GM21381 (cell line): ENCODE data around the gene SEC22C.
"Not testable (repeated sequence)": the region's sequence is repeated elsewhere in the genome, so short reads cannot be mapped to it uniquely, and the experiment has no call there.

ENCODE experiments used
- ATAC-seq: cut with Tn5 transposase; IDR thresholded peaks from one replicate; pipeline ENCODE4 v1.9.1; 2021; ENCODE audit warnings: mild to moderate bottlenecking, moderate library complexity; ENCODE audit not compliant: unreplicated experiment

The SEC22C gene

GRCh38 chr3:42582474-42583070 lies 805 bp upstream of the SEC22C start:
- ATAC-seq, result no peak

DNA sequence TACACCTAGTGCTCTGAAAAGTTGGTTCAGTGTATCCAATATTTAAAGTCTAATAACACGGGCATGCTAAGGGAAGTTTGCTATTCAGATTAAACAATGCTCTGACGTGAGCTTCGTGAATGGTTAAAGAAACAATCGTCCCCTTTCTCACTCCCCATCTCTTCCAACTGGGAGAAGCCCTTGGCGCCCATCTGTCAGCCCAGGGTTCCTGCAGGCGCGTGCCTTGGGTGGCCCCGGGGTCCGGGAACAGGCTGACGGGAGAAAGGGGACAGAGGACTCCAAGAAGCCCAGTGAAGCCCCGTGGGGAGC lies 413 bp downstream of the SEC22C start:
- ATAC-seq, result no peak

DNA sequence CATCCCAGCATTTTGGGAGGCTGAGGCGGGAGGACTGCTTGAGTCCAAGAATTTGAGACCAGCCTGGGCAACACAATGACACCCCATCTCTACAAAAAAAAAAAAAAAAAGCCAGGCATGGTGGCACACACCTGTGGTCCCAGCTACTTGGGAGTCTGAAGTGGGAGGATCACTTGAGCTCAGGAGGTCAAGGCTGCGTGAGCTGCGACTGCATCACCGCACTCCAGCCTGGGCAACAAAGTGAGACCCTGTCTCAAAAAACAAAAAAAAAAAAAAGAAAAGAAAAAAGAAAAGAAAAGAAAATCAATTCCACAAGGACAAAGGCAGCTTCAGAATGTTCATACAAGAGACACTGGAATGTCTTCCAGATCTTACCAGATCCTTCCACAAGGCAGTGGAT lies 2.4 kb downstream of the SEC22C start:
- not testable (repeated sequence) for ATAC-seq

DNA sequence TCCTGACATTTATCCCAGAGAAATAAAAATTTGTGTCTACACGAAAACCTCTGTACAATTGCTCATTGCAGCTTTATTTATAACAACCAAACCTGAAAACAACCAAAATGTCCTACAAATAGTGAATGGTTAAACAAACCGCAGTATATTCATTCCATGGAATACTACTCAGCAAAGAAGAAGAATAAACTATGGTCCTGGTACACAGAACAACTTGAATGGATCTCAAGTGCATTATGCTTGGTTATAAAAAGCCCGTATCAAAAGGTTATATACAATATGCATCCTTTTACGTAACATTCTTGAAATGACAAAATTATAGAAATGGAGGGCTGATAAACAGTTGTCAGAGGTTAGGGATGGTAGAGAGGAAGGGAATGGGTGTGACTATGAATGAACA lies 3.7 kb downstream of the SEC22C start:
- no peak for ATAC-seq

DNA sequence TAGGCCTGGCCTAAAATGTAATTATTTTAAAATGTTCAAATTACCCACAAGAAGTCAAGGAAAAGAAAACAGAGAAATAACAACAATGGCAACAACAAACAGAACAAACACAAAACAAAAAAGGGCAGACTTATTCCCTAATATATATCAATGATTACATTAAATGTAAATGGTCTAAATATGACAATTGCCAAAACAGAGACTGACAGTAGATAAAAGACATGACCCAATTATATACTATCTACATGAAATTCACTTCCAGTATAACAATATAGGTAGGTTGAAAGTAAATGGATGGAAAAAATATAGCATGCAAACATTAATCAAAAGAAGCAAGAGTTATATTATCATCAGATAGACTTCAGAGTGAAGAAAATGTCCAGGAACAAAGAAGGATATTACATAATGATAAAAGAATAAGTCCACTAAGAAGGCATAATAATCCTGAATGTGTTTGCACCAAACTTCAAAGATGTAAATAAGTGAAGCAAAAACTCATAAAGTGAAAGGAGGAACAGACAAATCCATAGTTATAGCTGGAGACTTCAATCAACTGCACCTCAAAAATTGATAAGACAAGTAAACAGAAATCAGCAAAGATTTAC lies 6.5 kb downstream of the SEC22C start:
- no peak for ATAC-seq

- no peak for ATAC-seq
These were observed 9.5 kb downstream of the SEC22C start for GRCh38 chr3:42572278-42572677.

DNA sequence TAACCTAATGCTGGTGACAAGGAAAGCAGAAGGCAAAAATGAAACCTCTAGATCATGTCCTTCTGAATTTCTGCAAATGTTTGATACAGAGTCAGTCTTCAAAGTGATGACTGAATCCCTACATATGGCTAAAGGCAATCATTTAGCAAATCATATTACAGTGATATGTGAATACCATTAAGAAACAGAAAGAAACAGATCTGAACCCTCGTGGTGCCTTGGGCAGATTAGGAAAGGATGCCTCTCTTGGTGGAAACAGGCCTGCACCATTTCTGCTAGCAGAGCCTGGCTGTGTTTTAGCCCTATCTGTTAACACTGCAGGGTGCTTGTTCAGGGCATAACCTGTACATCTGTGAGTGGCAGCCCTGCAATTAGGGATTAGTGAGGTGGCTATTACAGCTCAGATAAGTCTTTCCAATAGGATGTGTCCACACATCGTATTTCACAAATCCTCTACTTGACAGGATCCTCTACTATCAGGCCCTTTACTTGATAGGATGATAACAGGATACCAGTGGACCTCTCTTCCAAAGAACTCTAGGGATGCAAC lies 12.1 kb downstream of the SEC22C start:
- no peak for ATAC-seq

- no peak for ATAC-seq
These were observed 19.5 kb downstream of the SEC22C start for GRCh38 chr3:42562047-42562907.

- ATAC-seq, result no peak
These were observed 23.9 kb downstream of the SEC22C start for GRCh38 chr3:42557854-42558253.

DNA sequence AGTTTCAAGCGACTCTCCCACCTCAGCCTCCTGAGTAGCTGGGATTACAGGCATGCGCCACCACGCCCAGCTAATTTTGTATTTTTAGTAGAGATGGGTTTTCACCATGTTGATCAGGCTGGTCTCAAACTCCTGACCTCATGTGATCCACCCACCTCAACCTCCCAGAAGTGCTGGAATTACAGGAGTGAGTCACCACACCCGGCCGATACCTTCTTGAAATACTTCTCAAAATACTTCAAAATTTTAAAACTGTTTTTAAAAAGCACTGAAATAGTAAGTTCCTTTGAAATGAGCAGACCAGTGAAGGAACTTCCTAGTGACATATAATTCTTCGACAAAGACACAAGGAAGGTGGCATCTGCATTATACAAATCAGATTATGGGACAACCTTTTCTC lies 24.9 kb downstream of the SEC22C start:
- ATAC-seq, result not testable (repeated sequence)

DNA sequence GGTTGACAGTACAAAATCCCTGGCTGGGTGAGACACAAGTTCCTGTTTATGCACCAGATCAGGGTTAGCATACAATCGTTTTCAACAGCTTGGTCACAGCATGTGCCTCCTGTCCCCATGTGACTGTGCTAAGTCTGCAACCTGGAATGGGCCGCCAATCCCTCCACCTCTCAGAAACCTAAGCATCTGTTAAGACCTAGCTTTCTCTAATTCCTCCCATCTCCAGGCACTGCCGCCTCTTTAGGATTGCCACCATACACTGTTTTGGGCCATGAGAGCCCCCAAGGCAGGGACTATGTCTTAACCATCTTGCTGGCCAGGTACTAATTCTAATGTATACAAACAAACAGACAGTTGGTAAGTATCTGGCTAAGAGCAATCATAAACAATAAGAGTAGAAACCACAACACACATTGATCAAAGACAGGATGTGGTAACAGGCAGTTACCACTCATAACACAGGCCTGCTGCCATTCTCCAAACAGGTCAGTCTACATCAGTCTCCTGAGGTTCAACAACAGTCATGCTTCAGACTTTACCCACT lies 25.6 kb downstream of the SEC22C start:
- ATAC-seq, result peak; percentile 71

- no peak for ATAC-seq
These were observed 28.9 kb downstream of the SEC22C start for GRCh38 chr3:42552830-42553229.

- ATAC-seq, result no peak
These were observed 31.5 kb downstream of the SEC22C start for GRCh38 chr3:42550250-42550649.

GRCh38 chr3:42549131-42549530 lies 32.6 kb downstream of the SEC22C start:
- no peak for ATAC-seq

GRCh38 chr3:42547401-42547945 lies 34.3 kb downstream of the SEC22C start:
- peak; percentile 55 for ATAC-seq

DNA sequence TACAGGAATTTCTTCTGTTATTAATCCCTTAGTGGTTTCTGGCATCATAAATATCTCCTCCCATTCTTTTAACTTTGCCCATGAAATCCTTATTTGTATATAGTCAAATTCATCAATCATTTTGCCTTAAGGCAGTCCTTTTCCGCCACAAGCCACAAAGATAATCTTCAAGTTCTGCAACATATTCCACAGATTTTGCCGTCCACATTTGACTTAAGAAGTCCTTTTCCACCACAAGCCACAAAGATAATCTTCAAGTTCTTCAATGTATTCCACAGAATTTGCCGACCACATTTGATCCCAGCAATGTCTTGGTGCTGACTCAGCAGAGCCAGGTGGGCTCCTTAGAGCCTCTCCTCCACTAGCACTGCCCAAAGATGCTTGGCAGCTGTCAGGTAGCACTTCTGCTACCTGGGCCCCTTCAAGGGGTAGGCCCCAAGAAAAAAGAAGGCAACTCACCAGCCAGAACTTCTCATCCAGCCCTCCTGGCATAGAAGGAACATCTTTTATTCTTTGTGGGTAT lies 35.0 kb downstream of the SEC22C start:
- ATAC-seq, result no peak

DNA sequence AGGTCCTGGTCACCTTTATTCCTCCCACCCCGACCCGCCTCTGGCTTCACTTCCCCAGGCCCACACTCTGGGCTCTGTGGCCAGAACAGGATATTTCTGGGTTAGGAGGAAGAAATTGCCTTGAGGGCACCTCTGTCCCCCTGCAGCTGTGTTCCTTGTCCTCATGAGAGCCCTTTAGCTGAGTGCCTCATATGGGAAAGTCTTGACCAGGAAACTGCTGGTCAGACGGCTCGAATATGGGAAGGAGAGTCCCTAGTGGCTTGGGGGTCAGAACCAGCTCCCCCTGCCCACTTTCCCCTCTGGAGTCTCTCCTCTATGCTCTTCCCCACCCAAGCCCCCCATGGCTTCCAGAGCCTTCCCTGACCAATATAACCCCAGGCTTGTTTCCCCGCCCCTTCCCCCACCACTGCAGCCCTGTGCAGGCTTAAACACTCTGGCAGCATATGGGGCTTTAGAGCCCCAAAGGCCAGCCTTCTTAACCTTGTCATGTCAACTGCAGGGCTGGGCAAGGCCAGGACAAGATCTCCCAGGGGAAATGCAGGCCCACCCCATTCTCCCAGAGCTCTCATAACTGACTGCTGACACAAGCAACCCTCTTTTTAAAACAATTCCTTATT lies 36.4 kb downstream of the SEC22C start:
- no peak for ATAC-seq

GRCh38 chr3:42544492-42545283 lies 37.1 kb downstream of the SEC22C start:
- ATAC-seq, result no peak

- ATAC-seq, result no peak
These were observed 40.7 kb downstream of the SEC22C start for GRCh38 chr3:42541079-42541478.
